Articular chondrocyte of knee joint (primary cell): ENCODE measurements around the gene PRAMEF9. TPM values are rescaled to one million over a fixed set of nuclear protein-coding genes. Genes with fewer than 3 reads are reported as not detected.

Experiments
- total RNA-seq: library from RNA; depleted of rRNA; stranded (reverse); fragments of >200 nt; gene quantifications from 2 replicates; pipeline ENCODE4 v1.2.3, GENCODE V29; 2012

PRAMEF9 gene
- not detected in 2 replicates for total RNA-seq

GRCh38 chr1:13171548-13171947 lies at the start of gene PRAMEF9:
TSS of gene PRAMEF9 (plus strand) at chr1:13171848. CDS start at chr1:13175281, 3,433 bp downstream.

GRCh38 chr1:13155909-13156308 lies 15.7 kb upstream of the PRAMEF9 start, which contains the start of gene PRAMEF26:
TSS of gene PRAMEF26 (minus strand) at chr1:13156009. CDS start at chr1:13153095, 2,914 bp downstream.

GRCh38 chr1:13165531-13165930 lies 6.1 kb upstream of the PRAMEF9 start, which contains the start of gene HNRNPCL4:
TSS of gene HNRNPCL4 (minus strand) at chr1:13165631. CDS start at chr1:13165467, 164 bp downstream.

GRCh38 chr1:13201309-13201708 lies 29.7 kb downstream of the PRAMEF9 start, which contains the start of gene PRAMEF13:
TSS of gene PRAMEF13 (minus strand) at chr1:13201409. CDS start at chr1:13199589, 1,820 bp downstream.

GRCh38 chr1:13225675-13226204 lies 54.1 kb downstream of the PRAMEF9 start, which contains the start of gene PRAMEF18:
TSS of gene PRAMEF18 (minus strand) at chr1:13226154. CDS start at chr1:13226106, 48 bp downstream.

Other genes starting within 250 kb of the PRAMEF9 start
- not detected in 2 replicates for gene PRAMEF6, start 224.3 kb upstream of the PRAMEF9 start, total RNA-seq
- not detected in 2 replicates for gene PRAMEF27, start 115.3 kb upstream of the PRAMEF9 start, total RNA-seq
- gene HNRNPCL3, start 111.1 kb upstream of the PRAMEF9 start, total RNA-seq, result not detected in 2 replicates
- gene PRAMEF25, start 101.1 kb upstream of the PRAMEF9 start, total RNA-seq, result not detected in 2 replicates
- not detected in 2 replicates for gene HNRNPCL2, start 55.0 kb upstream of the PRAMEF9 start, total RNA-seq
- not detected in 2 replicates for gene PRAMEF26, start 15.8 kb upstream of the PRAMEF9 start, total RNA-seq
- gene HNRNPCL4, start 6.2 kb upstream of the PRAMEF9 start, total RNA-seq, result not detected in 2 replicates
- not detected in 2 replicates for gene PRAMEF13, start 29.6 kb downstream of the PRAMEF9 start, total RNA-seq
- gene PRAMEF18, start 54.3 kb downstream of the PRAMEF9 start, total RNA-seq, result not detected in 2 replicates
- gene PRAMEF5, start 82.3 kb downstream of the PRAMEF9 start, total RNA-seq, result not detected in 2 replicates
- gene PRAMEF8, start 113.3 kb downstream of the PRAMEF9 start, total RNA-seq, result not detected in 2 replicates
- not detected in 2 replicates for gene PRAMEF33, start 131.7 kb downstream of the PRAMEF9 start, total RNA-seq
- gene PRAMEF15, start 143.7 kb downstream of the PRAMEF9 start, total RNA-seq, result not detected in 2 replicates
- gene PRAMEF14, start 175.3 kb downstream of the PRAMEF9 start, total RNA-seq, result not detected in 2 replicates
- not detected in 2 replicates for gene PRAMEF19, start 200.1 kb downstream of the PRAMEF9 start, total RNA-seq
- gene PRAMEF17, start 217.8 kb downstream of the PRAMEF9 start, total RNA-seq, result not detected in 2 replicates
- gene PRAMEF20, start 238.6 kb downstream of the PRAMEF9 start, total RNA-seq, result not detected in 2 replicates